ENCODE data around the gene UBTD1. TPM values are rescaled to one million over a fixed set of nuclear protein-coding genes. Genes with fewer than 3 reads are reported as not detected.
A peak's percentile ranks its signal among the peaks of the same experiment; 100 is the strongest.

UBTD1 gene
- total RNA-seq, 1 donor from 2014 or later, result 37.5 TPM

DNA sequence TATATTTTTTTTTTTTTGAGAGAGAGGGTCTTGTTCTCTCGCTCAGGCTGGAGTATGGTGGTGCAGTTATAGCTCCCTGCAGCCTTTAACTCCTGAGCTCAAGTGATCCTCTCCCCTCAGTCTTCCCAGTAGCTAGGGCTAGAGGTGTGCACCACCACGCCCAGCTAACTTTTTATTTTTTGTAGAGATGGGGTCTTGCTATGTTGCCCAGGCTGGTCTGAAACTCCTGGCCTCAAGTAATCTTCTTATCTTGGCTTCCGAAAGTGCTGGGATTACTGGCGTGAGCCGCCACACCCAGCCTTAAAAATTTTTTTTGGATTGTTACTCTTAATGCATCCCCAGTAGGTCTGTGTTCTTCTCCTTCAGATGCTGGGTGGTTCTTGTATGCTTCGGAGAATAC lies 4.2 kb downstream of the UBTD1 start:
- TF ChIP-seq, protein P1, sequence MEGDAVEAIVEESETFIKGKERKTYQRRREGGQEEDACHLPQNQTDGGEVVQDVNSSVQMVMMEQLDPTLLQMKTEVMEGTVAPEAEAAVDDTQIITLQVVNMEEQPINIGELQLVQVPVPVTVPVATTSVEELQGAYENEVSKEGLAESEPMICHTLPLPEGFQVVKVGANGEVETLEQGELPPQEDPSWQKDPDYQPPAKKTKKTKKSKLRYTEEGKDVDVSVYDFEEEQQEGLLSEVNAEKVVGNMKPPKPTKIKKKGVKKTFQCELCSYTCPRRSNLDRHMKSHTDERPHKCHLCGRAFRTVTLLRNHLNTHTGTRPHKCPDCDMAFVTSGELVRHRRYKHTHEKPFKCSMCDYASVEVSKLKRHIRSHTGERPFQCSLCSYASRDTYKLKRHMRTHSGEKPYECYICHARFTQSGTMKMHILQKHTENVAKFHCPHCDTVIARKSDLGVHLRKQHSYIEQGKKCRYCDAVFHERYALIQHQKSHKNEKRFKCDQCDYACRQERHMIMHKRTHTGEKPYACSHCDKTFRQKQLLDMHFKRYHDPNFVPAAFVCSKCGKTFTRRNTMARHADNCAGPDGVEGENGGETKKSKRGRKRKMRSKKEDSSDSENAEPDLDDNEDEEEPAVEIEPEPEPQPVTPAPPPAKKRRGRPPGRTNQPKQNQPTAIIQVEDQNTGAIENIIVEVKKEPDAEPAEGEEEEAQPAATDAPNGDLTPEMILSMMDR (IDR thresholded peaks at IDR 0.05), result no peak
- ATAC-seq (no peak), DNase-seq (no peak)
- Histone ChIP-seq H3K36me3 (no peaks in the 10 kb centered on the region), H3K4me3 (no peak overlapping the region), H3K27ac (no peak overlapping the region), H3K27me3 (no peaks in the 10 kb centered on the region), H3K9me3 (no peaks in the 10 kb centered on the region), H3K4me1 (peaks cover 20% of the 10 kb centered on the region)
- intact Hi-C loops (cut with DNase I), result no loop called here

DNA sequence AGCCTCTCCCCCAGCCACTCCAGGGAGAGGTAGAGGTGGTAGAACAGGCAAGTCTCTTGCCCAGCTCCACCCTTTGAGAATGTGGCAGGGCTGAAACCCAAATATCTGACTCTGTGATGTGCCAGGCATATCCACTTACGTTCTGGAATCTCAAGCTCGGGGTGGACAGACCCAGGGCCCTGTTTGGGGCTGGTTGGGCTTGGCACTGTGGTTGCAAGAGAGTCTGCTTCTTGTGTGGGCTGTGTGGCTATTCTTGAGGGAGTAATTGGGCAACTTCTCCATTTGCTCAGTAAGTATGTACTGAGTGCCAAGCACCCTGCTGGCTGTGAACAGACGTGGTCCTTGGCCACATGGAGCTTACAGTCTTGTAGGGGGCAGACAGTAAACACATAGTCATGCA lies 4.7 kb downstream of the UBTD1 start:
- H3K9me3 ChIP-seq, result no peaks in the 10 kb centered on the region
- no peaks in the 10 kb centered on the region for H3K27me3 ChIP-seq
- intact Hi-C loops (cut with DNase I), result no loop called here
- TF ChIP-seq, protein P1 (IDR thresholded peaks at IDR 0.05), result no peak
- ATAC-seq (peak; percentile 1), DNase-seq (peak; percentile 68)
- no peak overlapping the region for H3K4me3 ChIP-seq
- no peaks in the 10 kb centered on the region for H3K36me3 ChIP-seq
- peaks cover 20% of the 10 kb centered on the region for H3K4me1 ChIP-seq
- H3K27ac ChIP-seq, result no peak overlapping the region

DNA sequence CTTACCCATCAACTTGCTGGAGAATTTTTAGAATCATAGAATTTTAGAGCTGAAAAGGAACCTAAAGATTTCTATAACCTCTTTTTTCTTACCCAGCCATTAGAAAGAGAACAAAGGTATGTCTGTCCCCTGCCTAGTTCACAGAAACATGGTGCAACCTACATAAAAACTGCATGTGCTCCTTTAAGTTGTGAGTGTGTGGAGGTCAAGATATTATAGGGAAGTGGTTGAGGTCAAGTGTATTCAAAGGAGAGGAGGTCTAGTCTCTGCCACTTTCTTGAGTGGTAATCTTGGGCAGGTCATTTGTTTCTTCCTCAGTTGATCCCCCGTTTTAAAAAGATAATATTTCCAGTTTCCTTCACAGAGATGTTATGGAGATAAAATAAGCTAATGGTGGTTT lies 6.4 kb downstream of the UBTD1 start:
- Histone ChIP-seq H3K27me3 (no peaks in the 10 kb centered on the region), H3K9me3 (no peaks in the 10 kb centered on the region), H3K4me3 (no peak overlapping the region), H3K36me3 (no peaks in the 10 kb centered on the region), H3K4me1 (peaks cover 19% of the 10 kb centered on the region), H3K27ac (no peak overlapping the region)
- intact Hi-C loops (cut with DNase I), result no loop called here
- TF ChIP-seq, protein P1 (IDR thresholded peaks at IDR 0.05), result no peak
- DNase-seq, result no peak
- no peak for ATAC-seq

DNA sequence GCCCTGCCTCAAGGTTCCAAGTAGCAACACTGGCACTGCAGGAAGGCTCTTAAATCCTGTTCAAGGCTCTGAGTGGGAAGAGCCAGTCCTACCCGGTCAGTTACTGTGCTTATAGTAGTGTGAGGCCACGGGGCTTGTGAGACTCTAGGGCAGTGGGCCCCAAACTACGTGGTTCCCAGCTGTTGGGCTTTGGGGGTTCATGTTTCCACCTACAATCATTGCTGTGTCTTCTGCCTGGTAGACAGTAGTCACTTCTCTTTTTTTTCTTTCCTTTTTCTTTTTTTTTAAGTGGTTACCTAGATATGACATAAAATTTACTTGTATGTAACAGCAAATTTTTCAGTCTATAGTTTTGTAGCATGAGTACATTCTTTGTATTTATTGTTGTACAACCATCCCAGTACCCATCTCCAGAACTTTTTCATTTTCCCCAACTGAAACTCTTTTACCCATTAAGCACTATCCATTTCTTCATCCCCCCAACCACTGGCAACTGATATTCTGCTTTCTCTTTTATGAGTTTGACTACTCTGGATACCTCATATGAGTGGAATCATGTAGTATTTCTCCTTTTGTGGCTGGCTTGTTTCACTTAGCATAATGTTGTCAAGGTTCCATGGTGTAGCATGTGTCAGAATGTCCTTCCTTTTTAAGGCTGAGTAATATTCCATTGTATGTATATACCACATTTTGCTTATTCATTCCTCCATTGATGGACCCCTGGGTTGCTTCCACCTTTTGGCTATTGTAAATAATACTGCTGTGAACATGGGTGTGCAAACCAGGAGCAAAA lies 7.7 kb downstream of the UBTD1 start:
- Histone ChIP-seq H3K9me3 (no peaks in the 10 kb centered on the region), H3K27ac (no peak overlapping the region), H3K36me3 (no peaks in the 10 kb centered on the region), H3K27me3 (no peaks in the 10 kb centered on the region), H3K4me1 (peaks cover 7% of the 10 kb centered on the region), H3K4me3 (no peak overlapping the region)
- no peak for DNase-seq
- ATAC-seq, result peak; percentile 19
- TF ChIP-seq, protein P1 (IDR thresholded peaks at IDR 0.05), result no peak
- intact Hi-C loops (cut with DNase I), result no loop called here

DNA sequence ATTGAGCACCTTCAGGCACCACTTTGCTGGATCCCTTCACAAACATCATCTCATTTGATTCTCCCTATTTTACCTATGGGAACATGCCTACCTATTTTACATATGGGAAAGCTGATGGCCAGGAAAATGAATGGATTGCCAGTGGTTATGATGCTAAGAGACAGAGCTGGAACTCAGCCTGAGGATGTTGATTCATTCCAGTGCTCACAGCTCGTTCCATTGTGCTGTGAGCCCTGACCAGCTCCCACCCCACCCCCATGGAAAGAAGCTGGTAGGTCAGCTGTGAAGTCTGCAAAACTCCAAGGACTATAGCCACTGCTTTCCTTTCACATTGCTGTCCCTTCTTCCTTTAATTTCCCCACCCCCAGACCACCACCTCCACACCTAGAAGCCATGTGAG lies 9.6 kb downstream of the UBTD1 start:
- intact Hi-C loops (cut with DNase I), result no loop called here
- TF ChIP-seq, protein P1 (IDR thresholded peaks at IDR 0.05), result no peak

More for the DNA sequence above, 9.6 kb downstream of the UBTD1 start:
- ATAC-seq, result no peak
- peaks cover 6% of the 10 kb centered on the region for H3K4me1 ChIP-seq
- DNase-seq, result no peak
- no peaks in the 10 kb centered on the region for H3K27me3 ChIP-seq
- no peak overlapping the region for H3K27ac ChIP-seq
- H3K36me3 ChIP-seq, result no peaks in the 10 kb centered on the region
- H3K9me3 ChIP-seq, result no peaks in the 10 kb centered on the region
- no peak overlapping the region for H3K4me3 ChIP-seq
